K562 (cell line): ENCODE results near the gene GLIS2. TPM values are rescaled to one million over a fixed set of nuclear protein-coding genes. Genes with fewer than 3 reads are reported as not detected.
A peak's percentile ranks its signal among the peaks of the same experiment; 100 is the strongest.

ENCODE experiments used
- ATAC-seq: fragments of 200-7000 bp; cut with Tn5 transposase; 3 replicates; pipeline ENCODE4 v1.9.1; 2020; ENCODE audit warnings: moderate library complexity
- BruUV-seq: library from RNA; stranded (reverse); fragments of 400-500 nt; replicated peaks from 2 replicates; lab custom pipeline; 2021; lab: Mats Ljungman, UMichigan
- CTCF ChIA-PET: fragments of 300-600 bp; formaldehyde crosslinking; extraction: SDS; loops from one replicate; lab custom pipeline; 2021; ENCODE audit warnings: low intra/inter-chr PET ratio; lab: Yijun Ruan, JAX
- POLR2A ChIA-PET: fragments of 300-600, 350-650 bp; sonication (Branson Sonifier 250); formaldehyde crosslinking; extraction: SDS; loops from one replicate; lab custom pipeline; 2021; ENCODE audit warnings: antibody characterized with exemption, inconsistent platforms; lab: Yijun Ruan, JAX
- DNase-seq, 4 experiments: peaks; one replicate each; pipeline versions ENCODE4 v3.0.0 to v3.0.0-alpha.2; 2011 to 2018; ENCODE audit warnings: low spot score in 3 of 4, mixed read lengths in 3 of 4; ENCODE audit errors: extremely low read depth in 1 of 4
- FAIRE-seq: peaks from 2 replicates; lab custom pipeline; 2011; peaks lifted over from hg19 to GRCh38; lab: Jason Lieb, UNC
- H2AFZ ChIP-seq: 2 replicates; pipeline ENCODE4 v1.6.0; 2011; ENCODE audit warnings: low read depth, low read length, control low read depth, inconsistent platforms
- H3K27ac ChIP-seq: fragments of 200-600 bp; 3 replicates; pipeline ENCODE4 v1.8.0; 2011; ENCODE audit warnings: low read depth, mild to moderate bottlenecking, control low read depth, inconsistent platforms, low read length, moderate library complexity, mixed read lengths; ENCODE audit errors: extremely low read depth
- H3K27me3 ChIP-seq, 2 experiments: fragments of 300-600 bp in 1 of 2; 2 replicates in 1 of 2; 3 replicates in 1 of 2; pipeline versions ENCODE4 v1.6.0 to v1.8.0; 2011; ENCODE audit warnings: inconsistent platforms in 2 of 2, low read length in 2 of 2, mild to moderate bottlenecking in 1 of 2, mixed read lengths in 1 of 2, moderate library complexity in 1 of 2; ENCODE audit not compliant: control insufficient read depth in 2 of 2, insufficient read depth in 2 of 2
- H3K36me3 ChIP-seq: fragments of 300-600 bp; 3 replicates; pipeline ENCODE4 v1.8.0; 2011; ENCODE audit warnings: mild to moderate bottlenecking, low read length, inconsistent platforms; ENCODE audit not compliant: control insufficient read depth, insufficient read depth
- H3K4me1 ChIP-seq, 2 experiments: fragments of 200-600 bp in 1 of 2; replicated peaks in 1 of 2; 2 replicates in 1 of 2; 3 replicates in 1 of 2; pipeline versions ENCODE4 v1.5.1 to v1.8.0; 2011; ENCODE audit warnings: inconsistent platforms in 2 of 2, low read length in 2 of 2, mild to moderate bottlenecking in 1 of 2, mixed read lengths in 1 of 2, moderate library complexity in 1 of 2; ENCODE audit not compliant: control insufficient read depth in 2 of 2, insufficient read depth in 2 of 2
- H3K4me2 ChIP-seq: 2 replicates; pipeline ENCODE4 v1.6.1; 2011; ENCODE audit warnings: low read length, control low read depth, inconsistent platforms, mixed read lengths; ENCODE audit not compliant: insufficient read depth
- H3K4me3 ChIP-seq: fragments of 200-600 bp; sonication (generic), shearing (Covaris generic); 2 replicates; pipeline ENCODE4 v1.5.1; 2016; ENCODE audit warnings: control low read depth, inconsistent platforms
- H3K79me2 ChIP-seq: fragments of 200-600 bp; 3 replicates; pipeline ENCODE4 v1.8.0; 2011; ENCODE audit warnings: low read length, inconsistent platforms; ENCODE audit not compliant: control insufficient read depth, insufficient read depth
- H3K9ac ChIP-seq, 2 experiments: 2 replicates each; pipeline versions ENCODE4 v1.6.0 to v1.6.1; 2011; ENCODE audit warnings: low read depth in 2 of 2, low read length in 2 of 2, control low read depth in 1 of 2, inconsistent platforms in 1 of 2, mild to moderate bottlenecking in 1 of 2, mixed read lengths in 1 of 2; ENCODE audit not compliant: insufficient read depth in 1 of 2
- H3K9me1 ChIP-seq: one replicate; pipeline ENCODE4 v1.6.0; 2011; ENCODE audit warnings: inconsistent platforms, mild to moderate bottlenecking, low read length, moderate library complexity; ENCODE audit not compliant: control insufficient read depth, insufficient read depth
- H3K9me3 ChIP-seq: replicated peaks from 2 replicates; pipeline ENCODE4 v1.5.1; 2011; ENCODE audit warnings: low read depth, low read length, inconsistent platforms; ENCODE audit not compliant: control insufficient read depth, insufficient read depth
- H4K20me1 ChIP-seq: replicated peaks from 2 replicates; pipeline ENCODE4 v1.6.1; 2011; ENCODE audit warnings: low read length, inconsistent platforms, mixed read lengths; ENCODE audit not compliant: control insufficient read depth, insufficient read depth
- ARHGAP35 ChIP-seq: fragments of 450-650 bp; IDR thresholded peaks from 2 replicates; pipeline ENCODE4 v1.6.1; 2018; ENCODE audit not compliant: partially characterized antibody
- ETS1 ChIP-seq: conservative IDR thresholded peaks from 2 replicates; pipeline ENCODE4 v1.6.1; 2011; ENCODE audit warnings: low read depth, mild to moderate bottlenecking, low read length; ENCODE audit not compliant: control insufficient read depth
- MIER1 ChIP-seq: fragments of 450-650 bp; IDR thresholded peaks from 2 replicates; pipeline ENCODE4 v1.6.1; 2016; ENCODE audit warnings: antibody characterized with exemption, mild to moderate bottlenecking, low read depth
- MXI1 ChIP-seq: IDR thresholded peaks from 2 replicates; pipeline ENCODE4 v1.6.1; 2011; ENCODE audit warnings: low read depth, mild to moderate bottlenecking, improper control_type of control experiment, low read length
- MYC ChIP-seq, 2 experiments: fragments of 250-450 bp in 1 of 2; sonication (Bioruptor Pico) in 1 of 2; IDR thresholded peaks; 2 replicates each; pipeline versions ENCODE4 v1.5.1 to v1.6.1; 2012 to 2021; ENCODE audit warnings: low read depth in 2 of 2, borderline replicate concordance in 1 of 2, improper control_type of control experiment in 1 of 2, low read length in 1 of 2, mild to moderate bottlenecking in 1 of 2, moderate library complexity in 1 of 2
- SNRNP70 ChIP-seq: fragments of 200-400 bp; formaldehyde crosslinking; optimal IDR thresholded peaks from 2 replicates; pipeline ENCODE3; 2017; ENCODE audit warnings: low read depth, low read length
- ZFX ChIP-seq: sonication (generic); formaldehyde crosslinking; IDR thresholded peaks from 2 replicates; pipeline ENCODE4 v1.8.0; 2022; ENCODE audit warnings: mild to moderate bottlenecking, missing genetic modification reagents, moderate library complexity
- ZNF354B ChIP-seq: fragments of 250-450 bp; sonication (Bioruptor Pico); IDR thresholded peaks from 2 replicates; pipeline ENCODE4 v1.4.0; 2020
- ZSCAN29 ChIP-seq: fragments of 450-650 bp; IDR thresholded peaks from 2 replicates; pipeline ENCODE4 v1.6.1; 2017
- WGBS: fragments of 100-300 bp; shearing (Covaris generic); methylation state at CpG from one replicate; pipeline ENCODE4 v1.1.6; 2016; ENCODE audit warnings: low coverage, mixed read lengths; ENCODE audit not compliant: insufficient coverage; ENCODE audit errors: missing lambda C conversion rate; 5-methylcytosine and 5-hydroxymethylcytosine counted together
- in situ Hi-C: fragments of 300-500 bp; cut with MboI; formaldehyde crosslinking; loops from 4 replicates; pipeline ENCODE4 v1.15.0; 2018; ENCODE audit warnings: inconsistent platforms, mixed read lengths
- intact Hi-C: fragments of 100-400 bp; cut with micrococcal nuclease; formaldehyde crosslinking; loops from 2 replicates; pipeline ENCODE4 v1.14.2; 2022
- polyA plus RNA-seq, 8 experiments: library from polyadenylated mRNA; depleted of rRNA in 4 of 8; stranded (reverse) in 5 of 8; unstranded in 3 of 8; fragments of >200 nt; fragmentation: Nextera tagmentation in 2 of 8; fragmentation: Illumina TruSeq in 1 of 8; extraction: Ambion mirVana in 2 of 8; extraction: Trizol in 1 of 8; gene quantifications; 2 replicates each; pipeline versions ENCODE4 v1.2.1 to v1.2.3, GENCODE V29; 2011 to 2014; ENCODE audit warnings: inconsistent platforms in 1 of 8, missing spikeins in 1 of 8
- total RNA-seq, 7 experiments: library from RNA; depleted of rRNA in 6 of 7; stranded (reverse); fragments of >200 nt in 6 of 7; fragmentation: Illumina TruSeq in 2 of 7; extraction: Trizol in 2 of 7; gene quantifications; 2 replicates each; pipeline versions ENCODE4 v1.2.1 to v1.2.3, GENCODE V29; 2011 to 2021; ENCODE audit warnings: low replicate concordance in 1 of 7
- TF ChIP-seq, protein P1 (sequence below), 3 experiments: fragments of 200-800 bp in 1 of 3; sonication (Bioruptor generic) in 1 of 3; sonication (generic) in 1 of 3; formaldehyde crosslinking in 1 of 3; IDR thresholded peaks; 2 replicates each; pipeline versions ENCODE4 v1.6.1 to v1.8.0; 2016 to 2022; ENCODE audit warnings: mild to moderate bottlenecking in 2 of 3, missing compliant biosample characterization in 2 of 3, missing genetic modification characterization in 2 of 3, missing genetic modification reagents in 1 of 3
- TF ChIP-seq, protein P2 (sequence below), 2 experiments: fragments of 450-650 bp; conservative IDR thresholded peaks; 2 replicates each; pipeline ENCODE4 v1.6.1; 2017; ENCODE audit warnings: mild to moderate bottlenecking in 2 of 2, moderate library complexity in 2 of 2
- TF ChIP-seq, protein P3 (sequence below): fragments of 450-650 bp; IDR thresholded peaks from 2 replicates; pipeline ENCODE4 v1.6.1; 2017; ENCODE audit warnings: mild to moderate bottlenecking, moderate library complexity

Gene GLIS2
- total and polyA plus RNA-seq, 9 of the 15 experiments (the other 6 are each of a cell fraction or from before 2014, with no cell fraction given): 0.10 to 9.0 (median 0.57) TPM

DNA sequence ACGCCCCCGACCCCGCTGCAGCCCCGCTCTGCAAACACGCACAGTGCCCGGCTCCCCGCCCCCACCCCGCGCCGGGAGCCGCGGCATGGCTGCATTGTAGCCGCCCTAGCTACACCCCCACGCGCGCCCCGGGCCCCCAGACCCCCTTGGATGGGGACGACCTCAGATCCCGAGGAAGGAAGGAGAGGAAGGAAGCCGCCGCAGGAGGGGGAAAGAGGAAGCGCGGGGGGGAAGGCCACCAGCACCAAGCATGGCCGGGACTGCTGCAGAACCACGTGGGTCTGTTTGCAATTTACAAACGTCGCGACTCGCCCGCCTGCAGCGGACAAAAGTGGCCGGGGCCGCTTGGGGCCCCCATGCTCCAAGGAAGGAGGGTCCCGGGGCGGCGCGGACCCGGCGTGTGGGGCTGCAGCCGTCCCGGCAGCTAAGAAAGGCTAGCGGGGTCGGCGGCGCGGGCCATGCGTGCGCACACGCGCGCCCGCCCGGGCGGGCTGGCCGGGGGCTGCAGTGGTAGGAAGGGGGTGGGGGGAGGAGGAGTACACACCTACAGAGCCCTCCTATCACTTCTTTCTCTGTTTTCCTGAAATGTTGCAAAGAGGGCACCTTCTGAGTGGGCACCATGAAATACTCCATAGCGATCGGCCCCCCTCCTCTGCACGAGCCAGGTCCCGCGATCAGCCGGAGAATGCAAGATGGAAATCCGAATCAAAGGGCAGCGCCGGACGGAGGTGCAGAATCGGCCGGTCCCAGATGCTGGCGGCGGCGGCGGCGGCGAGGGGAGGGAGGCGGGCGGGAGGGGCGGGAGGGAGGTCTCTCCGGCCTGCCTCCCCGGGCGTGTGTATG is 43.5 kb upstream of the GLIS2 start:
- H3K9me3 ChIP-seq: no peaks in the 10 kb centered on the region
- 2% methylated on average over 28 of the region's 79 CpGs for WGBS
- H3K27me3 ChIP-seq: no peaks in the 10 kb centered on the region
- peaks cover 17 to 29% of the 10 kb centered on the region in 2 experiments; a peak in 4 of 5 replicates for H3K4me1 ChIP-seq
- peak overlapping the region; percentile 95 to 97 for H3K9ac ChIP-seq
- BruUV-seq: TSS peak; percentile 40
- H3K4me2 ChIP-seq: peak overlapping the region; percentile 85
- ChIA-PET CTCF (interaction anchor here (0.8 kb wide), 1 partner anchor 19 kb away, joined by 3 read pairs; no protein-coding TSS in a partner anchor), POLR2A (interaction anchor here (0.6 to 1.7 kb wide), 12 partner anchors 10 to 595 kb away, joined by 3 to 6 read pairs (median 4); no protein-coding TSS in a partner anchor)
- no peaks in the 10 kb centered on the region for H3K9me1 ChIP-seq
- in situ Hi-C loops (loop anchor here (5.0 kb wide), 1 partner anchor 75 kb away; no protein-coding TSS in a partner anchor), intact Hi-C loops (no loop called here)
- H2AFZ ChIP-seq: peak overlapping the region; percentile 72
- no peaks in the 10 kb centered on the region for H4K20me1 ChIP-seq
- H3K36me3 ChIP-seq: peaks cover 15% of the 10 kb centered on the region; the same call in 1 of the 3 replicates
- H3K4me3 ChIP-seq: peak overlapping the region; percentile 98
- DNase-seq (peak; percentile 57 to 66 (median 62)), FAIRE-seq (no peak), ATAC-seq (peak; percentile 22)
- H3K79me2 ChIP-seq: peaks cover 51% of the 10 kb centered on the region
- peak overlapping the region; percentile 90 for H3K27ac ChIP-seq
- no peak for TF ChIP-seq MIER1
- TF ChIP-seq MYC (IDR thresholded peaks at IDR 0.05; ENCODE audit: low read depth, low read length): peak; percentile 78; the same call in 1 of the 2 replicates
- peak; percentile 64; the same call in 1 of the 2 replicates for TF ChIP-seq MYC (CRISPR knock-in tag; IDR thresholded peaks at IDR 0.05; ENCODE audit: borderline replicate concordance, low read depth)
- TF ChIP-seq ETS1: peak; percentile 34; the same call in 1 of the 2 replicates
- TF ChIP-seq, protein P1, sequence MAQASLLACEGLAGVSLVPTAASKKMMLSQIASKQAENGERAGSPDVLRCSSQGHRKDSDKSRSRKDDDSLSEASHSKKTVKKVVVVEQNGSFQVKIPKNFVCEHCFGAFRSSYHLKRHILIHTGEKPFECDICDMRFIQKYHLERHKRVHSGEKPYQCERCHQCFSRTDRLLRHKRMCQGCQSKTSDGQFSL (CRISPR knock-in tag; IDR thresholded peaks at IDR 0.05): 0 out of 2 replicates have a peak, but pooled peaks have one; percentile 6
- TF ChIP-seq, protein P1 (tag; IDR thresholded peaks at IDR 0.05): peak in 1 of 2 experiments; percentile 50; a peak in 1 of 4 replicates
- TF ChIP-seq, protein P2, sequence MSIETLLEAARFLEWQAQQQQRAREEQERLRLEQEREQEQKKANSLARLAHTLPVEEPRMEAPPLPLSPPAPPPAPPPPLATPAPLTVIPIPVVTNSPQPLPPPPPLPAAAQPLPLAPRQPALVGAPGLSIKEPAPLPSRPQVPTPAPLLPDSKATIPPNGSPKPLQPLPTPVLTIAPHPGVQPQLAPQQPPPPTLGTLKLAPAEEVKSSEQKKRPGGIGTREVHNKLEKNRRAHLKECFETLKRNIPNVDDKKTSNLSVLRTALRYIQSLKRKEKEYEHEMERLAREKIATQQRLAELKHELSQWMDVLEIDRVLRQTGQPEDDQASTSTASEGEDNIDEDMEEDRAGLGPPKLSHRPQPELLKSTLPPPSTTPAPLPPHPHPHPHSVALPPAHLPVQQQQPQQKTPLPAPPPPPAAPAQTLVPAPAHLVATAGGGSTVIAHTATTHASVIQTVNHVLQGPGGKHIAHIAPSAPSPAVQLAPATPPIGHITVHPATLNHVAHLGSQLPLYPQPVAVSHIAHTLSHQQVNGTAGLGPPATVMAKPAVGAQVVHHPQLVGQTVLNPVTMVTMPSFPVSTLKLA (conservative IDR thresholded peaks at IDR 0.05): peak; percentile 79 to 92
- TF ChIP-seq ZSCAN29: peak; percentile 62; the same call in 1 of the 2 replicates
- TF ChIP-seq ZFX: 0 out of 2 replicates have a peak, but pooled peaks have one; percentile 14
- no peak for TF ChIP-seq SNRNP70
- TF ChIP-seq, protein P3, sequence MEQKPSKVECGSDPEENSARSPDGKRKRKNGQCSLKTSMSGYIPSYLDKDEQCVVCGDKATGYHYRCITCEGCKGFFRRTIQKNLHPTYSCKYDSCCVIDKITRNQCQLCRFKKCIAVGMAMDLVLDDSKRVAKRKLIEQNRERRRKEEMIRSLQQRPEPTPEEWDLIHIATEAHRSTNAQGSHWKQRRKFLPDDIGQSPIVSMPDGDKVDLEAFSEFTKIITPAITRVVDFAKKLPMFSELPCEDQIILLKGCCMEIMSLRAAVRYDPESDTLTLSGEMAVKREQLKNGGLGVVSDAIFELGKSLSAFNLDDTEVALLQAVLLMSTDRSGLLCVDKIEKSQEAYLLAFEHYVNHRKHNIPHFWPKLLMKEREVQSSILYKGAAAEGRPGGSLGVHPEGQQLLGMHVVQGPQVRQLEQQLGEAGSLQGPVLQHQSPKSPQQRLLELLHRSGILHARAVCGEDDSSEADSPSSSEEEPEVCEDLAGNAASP: no peak
- TF ChIP-seq ZNF354B: no peak
- TF ChIP-seq ARHGAP35: no peak
- peak; percentile 81; the same call in 1 of the 2 replicates for TF ChIP-seq MXI1
